ENCODE results near the gene CD82.

CD82 gene

DNA sequence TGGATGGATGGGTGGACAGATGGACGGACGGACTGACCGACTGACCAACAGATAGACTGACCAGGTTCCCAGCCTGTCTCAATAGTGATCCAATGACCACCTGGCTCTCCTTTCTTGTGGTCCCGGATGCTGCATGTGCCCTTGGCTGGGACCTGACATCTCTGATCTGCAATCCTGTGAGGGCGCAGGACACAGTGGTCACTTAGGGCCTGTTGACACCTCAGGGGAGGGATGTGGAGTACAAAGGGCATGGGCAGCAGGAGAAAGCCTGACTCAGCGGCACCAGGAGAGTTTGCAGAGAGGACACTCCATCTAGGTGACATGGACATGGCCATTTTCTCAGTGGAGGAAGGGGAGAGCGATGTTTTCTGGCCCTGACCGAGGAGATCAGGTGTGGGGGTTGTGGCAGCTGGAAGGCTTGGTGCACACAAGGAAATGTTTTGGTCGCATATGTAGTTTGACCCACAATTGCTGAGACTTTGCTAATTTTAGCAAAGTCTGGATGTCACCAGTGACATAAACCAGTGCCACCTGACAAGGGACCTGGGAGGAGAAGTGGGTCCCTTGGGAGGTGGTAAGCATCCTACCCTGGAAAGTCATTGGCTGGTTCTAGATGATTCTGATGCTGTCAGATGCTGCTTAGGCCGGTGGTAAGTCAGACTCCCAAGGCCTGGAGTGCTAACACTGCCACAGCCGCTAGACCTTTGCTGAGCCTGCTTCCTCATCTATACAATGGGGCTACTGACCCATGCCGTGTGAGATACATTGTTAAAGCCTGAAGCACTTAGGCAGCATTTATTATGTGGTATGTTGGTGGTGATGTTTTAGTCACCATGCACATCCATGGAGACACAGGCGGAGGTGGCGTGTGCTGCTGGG is 50.7 kb downstream of the CD82 start:
- DNase-seq (ENCODE audit: low read depth in 3 of 3): no peak

DNA sequence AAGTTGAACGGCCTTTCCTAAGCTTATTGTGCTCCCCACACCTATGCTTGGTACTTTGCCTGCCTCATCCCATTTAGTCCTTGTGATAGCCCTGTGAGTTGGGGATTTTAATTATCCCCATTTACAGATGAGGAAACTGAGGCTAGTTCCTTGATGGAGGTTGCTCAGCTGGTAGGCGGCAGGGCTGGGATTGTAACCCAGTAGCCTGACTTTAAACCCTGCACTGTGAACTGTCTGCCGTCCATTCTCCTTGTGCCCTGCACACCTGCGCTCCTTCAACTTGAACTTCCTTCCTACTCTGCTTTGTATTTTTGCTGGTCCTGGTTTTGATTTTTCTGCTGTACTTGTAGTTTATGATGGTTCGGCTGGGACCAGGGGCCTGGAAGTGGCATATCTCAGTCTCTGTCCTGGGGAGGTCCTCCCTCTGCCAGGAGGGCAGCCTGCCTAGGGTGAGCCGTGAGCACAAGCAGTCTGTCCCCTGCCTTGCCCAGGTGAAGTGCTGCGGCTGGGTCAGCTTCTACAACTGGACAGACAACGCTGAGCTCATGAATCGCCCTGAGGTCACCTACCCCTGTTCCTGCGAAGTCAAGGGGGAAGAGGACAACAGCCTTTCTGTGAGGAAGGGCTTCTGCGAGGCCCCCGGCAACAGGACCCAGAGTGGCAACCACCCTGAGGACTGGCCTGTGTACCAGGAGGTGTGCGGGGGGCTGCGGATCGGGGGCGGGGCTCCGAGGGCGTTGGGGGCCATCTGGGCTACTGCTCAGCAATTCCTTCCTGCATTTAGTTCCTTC is 52.4 kb downstream of the CD82 start:
- DNase-seq (ENCODE audit: low read depth in 3 of 3): no peak

DNA sequence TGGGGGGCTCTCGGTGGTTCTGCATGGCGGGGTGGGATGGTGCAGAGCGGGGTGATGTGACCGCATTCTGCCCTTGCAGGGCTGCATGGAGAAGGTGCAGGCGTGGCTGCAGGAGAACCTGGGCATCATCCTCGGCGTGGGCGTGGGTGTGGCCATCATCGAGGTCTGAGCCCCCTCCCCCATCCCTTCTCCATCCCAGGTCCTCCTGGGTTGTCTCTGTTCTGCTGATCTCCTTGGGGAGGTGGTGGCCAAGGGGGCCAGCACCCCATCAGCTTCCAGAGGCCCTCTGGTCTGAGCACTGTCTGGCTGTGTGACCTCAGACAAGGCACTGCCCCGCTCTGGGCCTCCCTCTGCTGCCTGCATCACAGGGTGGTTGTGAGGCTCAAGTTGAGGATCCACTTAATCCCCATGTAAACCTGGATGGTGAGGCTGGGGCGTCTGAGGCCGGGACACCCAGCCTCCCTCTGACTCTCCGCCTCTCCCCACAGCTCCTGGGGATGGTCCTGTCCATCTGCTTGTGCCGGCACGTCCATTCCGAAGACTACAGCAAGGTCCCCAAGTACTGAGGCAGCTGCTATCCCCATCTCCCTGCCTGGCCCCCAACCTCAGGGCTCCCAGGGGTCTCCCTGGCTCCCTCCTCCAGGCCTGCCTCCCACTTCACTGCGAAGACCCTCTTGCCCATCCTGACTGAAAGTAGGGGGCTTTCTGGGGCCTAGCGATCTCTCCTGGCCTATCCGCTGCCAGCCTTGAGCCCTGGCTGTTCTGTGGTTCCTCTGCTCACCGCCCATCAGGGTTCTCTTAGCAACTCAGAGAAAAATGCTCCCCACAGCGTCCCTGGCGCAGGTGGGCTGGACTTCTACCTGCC is 53.3 kb downstream of the CD82 start:
- no peak for DNase-seq (ENCODE audit: low read depth in 3 of 3)

DNA sequence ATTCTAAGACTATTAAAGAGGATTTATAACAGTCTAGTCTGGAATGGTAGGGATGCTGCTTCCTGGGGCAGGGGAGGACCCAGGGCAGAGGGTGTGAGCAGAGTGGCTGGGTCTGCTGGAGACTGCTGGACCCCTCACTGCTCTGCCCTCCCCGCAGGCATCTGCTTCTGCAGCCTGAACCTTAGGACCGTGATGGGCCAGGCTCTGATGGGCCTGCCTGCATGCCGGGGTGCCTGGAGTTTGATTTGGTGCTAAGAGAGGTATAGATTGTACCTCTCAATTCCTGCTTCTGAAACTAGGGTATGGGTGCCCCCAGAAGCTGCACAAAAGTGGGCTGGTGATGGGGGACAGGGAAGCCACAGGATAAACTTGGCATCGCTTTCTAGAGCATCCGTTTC is 54.9 kb downstream of the CD82 start:
- DNase-seq (ENCODE audit: low read depth in 3 of 3): no peak

DNA sequence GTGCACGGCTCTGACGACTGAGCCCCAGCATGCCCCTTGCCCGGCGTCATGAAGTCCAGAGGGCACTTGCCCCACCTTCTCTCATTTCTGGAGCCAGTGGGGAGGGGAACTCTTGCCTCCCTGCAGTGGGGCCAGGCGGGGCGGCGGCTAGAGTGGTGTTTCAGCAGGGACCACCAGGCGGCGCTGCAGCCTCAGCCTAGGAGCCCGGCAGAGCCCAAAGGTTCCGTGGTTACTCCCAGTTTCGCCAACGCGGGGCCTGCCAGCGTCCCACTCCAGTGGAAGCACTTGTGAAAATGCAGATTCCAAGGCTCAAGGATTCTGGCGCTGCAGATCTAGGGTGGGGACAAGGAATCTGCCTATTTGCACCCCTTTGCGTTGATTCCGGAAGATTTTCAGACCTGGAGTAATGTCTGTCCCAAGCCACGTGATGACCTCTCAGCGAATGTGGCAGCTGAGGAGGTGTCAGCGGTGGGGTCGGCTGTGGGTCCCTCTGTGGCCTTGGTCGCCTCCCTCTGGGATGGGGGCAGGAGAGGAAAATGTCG is 55.7 kb downstream of the CD82 start:
- no peak for DNase-seq (ENCODE audit: low read depth in 3 of 3)

DNA sequence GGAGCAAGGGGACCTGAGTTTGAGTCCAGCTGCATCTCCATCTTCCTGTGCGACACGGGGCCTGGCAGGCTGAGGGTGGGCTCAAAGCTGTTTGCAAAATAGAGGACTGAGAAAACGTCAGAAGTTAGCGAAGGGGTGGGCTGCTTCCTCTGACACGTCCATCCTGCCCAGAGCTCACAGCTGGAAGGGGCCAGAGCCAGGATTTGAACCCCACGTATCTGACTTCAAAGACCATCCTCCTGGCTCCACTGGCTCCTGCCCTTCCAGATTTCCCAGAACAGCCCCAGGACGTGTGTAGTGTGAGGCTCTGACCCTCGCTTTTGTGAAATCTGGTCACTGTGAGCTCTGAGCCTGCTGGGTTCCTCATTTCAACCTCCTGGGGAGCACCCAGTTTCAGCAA is 56.3 kb downstream of the CD82 start:
- DNase-seq (ENCODE audit: low read depth in 3 of 3): no peak

DNA sequence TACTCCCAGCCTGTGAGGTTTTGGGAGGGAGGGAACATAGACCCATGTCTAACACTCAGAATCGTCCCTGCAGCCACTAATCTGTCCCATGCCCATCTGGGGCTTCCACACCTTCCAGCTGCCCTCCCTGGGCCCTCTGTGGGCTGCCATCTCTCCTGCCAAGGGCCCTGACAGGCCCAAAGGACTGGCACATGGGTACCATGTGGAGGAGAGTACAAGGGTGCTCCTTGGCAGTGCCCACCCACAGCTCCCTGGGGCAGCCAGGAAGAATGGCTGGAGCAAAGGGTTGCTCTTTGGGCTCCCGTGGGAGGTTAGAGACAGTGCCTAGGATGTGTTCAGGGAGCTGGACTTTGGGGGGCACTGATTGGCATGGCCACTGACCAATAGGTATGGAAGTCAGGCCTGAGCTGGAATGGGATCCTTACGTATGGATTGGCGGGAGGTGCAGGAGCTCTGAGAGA is 56.8 kb downstream of the CD82 start:
- no peak for DNase-seq (ENCODE audit: low read depth in 3 of 3)

DNA sequence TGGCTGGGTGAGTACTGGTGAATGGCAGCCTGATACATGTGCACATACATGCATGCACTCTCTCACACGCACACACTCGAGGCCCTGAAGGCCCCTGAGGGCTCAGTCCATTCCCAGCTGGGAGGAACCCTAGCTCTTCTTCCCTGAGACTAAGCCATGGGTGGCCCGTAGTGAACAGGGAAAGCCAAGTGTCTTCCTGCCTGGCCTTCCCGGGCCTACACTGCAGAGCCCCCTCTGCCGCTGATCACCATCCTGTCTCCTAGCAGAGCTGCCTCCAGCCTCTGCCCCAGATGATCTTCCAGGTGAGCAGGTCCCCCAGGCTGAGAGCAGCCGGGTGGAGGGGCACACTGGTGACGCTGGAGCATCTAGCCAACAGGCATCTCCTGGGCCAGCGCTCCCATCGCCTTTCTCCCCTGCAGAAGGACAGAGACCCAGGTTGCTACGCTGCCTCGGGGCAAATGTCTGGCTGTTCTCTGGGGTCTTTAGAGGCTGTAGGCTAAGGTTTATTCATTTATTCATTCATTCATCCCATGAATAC is 57.3 kb downstream of the CD82 start:
- DNase-seq (ENCODE audit: low read depth in 3 of 3): no peak

DNA sequence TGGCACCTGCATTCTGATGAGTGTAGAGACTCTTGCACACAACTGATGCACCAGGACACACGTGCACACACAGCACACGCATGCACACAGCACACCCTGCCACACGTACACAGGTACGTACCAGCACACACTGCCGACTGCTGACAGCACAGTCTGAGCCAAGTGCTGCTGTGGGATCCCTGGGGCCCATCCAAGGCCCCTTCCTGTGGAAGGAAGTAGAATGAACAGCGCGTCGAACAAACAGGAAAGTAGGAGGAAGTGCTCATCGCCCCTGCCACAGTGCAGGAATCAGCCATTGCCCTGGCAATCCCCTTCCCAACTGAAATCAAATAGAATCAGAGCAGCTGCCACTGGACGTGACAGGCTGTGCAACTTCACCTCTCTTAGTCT is 57.9 kb downstream of the CD82 start:
- no peak for DNase-seq (ENCODE audit: low read depth in 3 of 3)

DNA sequence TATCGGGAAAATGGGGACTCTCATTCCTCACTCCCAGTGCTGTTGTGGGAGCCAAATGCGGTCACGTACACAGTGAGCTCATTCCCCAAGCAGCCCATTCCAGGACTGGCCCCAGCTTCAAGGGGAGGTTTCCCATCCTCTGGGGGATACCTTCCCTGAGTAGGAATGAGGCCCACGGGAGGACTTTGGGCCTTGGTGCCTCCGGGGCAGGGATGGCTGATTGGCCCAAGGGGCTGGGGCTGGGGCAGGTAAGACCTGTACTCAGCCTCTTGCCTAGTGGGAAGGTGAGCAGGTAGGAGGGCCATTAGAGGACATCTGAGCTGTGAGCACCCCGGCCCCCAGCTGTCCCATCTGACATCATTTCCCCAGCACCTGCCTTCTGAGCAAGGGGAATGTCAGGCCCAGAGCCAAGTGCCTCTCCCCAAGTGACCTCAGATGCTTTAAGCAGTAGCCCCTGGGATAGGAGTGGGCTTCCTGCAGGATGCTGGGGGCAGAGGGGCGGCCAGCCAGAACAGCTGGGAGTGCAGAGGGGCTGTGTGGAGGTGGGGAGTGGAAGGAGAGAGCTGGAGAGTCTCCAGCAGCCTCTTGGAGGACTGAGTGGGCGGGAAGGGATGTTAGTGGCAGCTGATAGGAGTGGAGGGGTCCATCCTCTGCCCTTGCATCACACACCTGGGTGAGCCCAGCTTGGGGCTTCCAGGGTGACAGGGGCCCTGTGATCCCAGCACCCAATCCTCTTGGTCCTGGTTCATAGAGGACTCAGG is 58.4 kb downstream of the CD82 start:
- DNase-seq (ENCODE audit: low read depth in 3 of 3): no peak

DNA sequence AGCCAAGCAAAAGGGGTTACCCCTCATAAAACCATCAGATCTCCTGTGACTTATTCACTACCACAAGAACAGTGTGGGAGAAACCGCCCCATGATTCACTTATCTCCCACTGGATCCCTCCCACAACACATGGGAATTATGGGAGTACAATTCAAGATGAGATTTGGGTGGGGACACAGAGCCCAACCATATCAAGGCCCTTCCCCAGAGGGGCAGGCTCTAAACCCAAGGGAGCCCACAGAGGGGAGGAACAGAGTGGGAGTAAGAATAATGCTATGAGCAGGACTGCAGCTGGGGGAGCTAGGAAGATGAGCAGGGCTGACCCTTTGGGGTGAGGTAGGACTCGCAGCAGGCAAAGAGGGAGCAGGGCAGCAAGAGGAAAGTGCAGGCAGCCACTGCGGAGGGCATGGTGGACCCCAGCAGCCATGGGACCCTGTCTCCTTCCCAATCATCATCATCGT is 59.3 kb downstream of the CD82 start:
- no peak for DNase-seq (ENCODE audit: low read depth in 3 of 3)

DNA sequence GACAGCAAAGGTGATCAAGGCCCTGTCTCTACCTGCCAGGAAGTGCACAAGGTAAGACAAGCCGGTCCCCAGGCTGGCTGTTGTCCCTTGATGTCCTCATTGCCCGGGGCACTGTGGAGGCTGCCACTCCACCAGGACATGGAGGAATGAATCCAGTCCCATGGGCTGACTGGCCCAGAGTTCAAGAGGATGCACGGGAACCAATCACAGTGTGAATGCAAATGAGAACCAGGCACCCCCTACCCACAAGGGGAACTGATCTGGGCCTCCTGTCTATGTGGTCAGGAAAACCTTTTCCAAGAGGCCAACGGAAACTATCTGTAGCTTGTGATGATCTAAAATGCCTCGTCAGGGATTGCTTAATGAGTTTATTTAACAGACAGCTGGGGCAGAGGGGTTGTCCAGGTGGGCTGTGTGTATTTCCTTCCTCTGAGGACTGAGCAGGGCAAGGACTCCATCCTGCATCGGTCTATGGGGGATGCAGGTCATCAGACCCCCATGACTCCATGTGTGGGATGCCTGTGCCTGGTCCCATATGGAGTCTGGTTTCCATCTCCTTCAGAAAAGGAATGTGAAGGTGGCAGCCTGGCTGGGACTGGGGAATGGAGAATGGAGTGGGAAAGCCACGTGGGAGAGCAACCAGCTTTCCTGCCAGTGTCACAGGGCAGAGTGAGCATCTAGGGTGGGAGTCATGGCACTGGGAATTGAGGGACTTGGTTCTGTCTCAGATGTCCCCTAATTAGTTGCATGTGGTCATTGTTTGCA is 60.5 kb downstream of the CD82 start:
- DNase-seq (ENCODE audit: low read depth in 3 of 3): no peak

DNA sequence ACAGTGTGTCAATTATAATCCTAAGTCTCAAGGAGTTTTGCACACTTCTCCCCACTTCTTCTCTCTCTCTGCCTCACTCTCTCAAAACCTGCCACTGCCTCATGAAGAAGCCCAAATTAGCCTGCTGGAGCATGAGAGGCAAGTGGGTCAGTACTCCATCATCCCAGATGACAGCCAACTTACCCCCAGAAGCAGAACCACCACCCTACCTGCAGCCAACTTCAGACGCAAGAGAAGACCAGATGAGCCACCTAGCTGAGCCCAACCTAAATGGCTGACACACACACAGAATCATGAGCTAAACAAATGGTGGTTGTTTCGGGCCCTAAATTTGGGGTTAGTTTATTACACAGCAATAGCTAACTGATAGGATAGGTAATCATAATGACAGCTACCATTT is 61.2 kb downstream of the CD82 start:
- no peak for DNase-seq (ENCODE audit: low read depth in 3 of 3)

DNA sequence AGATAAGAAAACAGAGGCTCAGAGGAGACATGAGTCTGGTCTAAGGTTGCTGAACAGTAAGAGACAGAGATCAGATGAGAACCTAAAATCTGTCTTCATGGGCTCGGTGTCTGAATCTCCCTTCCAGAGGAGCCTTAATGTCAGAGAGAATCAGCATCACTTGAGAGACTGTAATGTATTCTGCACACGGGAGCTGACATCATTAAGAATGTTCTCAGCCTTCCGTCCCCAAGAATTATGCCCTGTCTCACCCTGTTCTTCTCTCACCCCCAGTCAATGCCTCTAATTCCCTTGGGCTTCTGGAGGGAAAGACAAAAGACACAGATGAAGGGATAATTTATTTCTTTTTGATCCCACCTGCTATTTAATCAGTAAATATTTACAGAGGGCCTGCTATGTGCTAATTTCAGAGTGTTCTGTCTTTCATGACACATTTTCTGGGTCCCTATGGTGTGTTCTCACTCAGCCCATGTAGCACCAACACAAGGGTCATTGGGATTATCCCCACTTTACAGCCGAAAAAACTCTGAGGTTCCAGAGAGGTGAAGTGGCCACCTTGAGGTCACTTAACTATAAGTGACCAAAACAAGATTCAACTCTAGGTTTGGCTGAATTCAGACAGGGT is 61.8 kb downstream of the CD82 start:
- no peak for DNase-seq (ENCODE audit: low read depth in 3 of 3)

DNA sequence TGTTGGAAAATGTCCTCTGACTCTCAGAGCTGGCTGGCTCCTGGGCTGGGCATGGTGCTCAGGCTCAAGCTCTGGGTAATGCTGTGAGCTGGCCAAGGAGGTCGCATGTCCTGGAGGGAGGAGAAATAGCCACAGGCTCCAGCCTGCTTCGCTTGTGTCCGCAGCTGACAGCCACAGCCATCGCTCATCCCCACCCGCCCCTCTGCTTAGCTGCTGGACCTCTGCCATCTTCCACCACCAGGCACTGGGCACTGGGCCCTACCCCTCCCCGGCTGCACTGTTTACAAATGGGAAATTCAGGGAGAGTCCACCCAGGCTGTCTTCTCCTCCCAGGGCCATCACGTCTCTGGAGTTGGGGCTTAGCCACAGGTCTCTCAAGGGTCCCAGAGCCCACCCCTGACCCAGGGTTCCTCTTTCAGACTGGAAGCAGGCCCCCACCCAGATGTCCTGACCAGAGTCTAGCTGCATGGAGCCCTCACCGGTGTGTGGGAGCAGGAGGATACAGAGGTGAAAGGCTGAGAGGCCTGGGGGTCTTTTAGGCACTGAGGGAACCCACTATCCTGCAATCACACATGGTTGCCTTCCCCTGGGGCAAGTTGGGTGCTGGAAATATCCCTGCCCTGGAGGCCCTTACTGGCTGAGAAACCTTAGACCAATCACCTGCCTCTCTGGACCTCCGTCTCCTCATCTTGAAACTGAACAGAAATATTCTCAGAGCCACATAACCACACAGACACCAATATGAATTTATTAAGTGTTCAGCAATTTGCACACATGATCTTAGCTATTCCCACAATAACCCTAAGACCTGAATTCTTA is 62.7 kb downstream of the CD82 start:
- DNase-seq (ENCODE audit: low read depth in 3 of 3): no peak

DNA sequence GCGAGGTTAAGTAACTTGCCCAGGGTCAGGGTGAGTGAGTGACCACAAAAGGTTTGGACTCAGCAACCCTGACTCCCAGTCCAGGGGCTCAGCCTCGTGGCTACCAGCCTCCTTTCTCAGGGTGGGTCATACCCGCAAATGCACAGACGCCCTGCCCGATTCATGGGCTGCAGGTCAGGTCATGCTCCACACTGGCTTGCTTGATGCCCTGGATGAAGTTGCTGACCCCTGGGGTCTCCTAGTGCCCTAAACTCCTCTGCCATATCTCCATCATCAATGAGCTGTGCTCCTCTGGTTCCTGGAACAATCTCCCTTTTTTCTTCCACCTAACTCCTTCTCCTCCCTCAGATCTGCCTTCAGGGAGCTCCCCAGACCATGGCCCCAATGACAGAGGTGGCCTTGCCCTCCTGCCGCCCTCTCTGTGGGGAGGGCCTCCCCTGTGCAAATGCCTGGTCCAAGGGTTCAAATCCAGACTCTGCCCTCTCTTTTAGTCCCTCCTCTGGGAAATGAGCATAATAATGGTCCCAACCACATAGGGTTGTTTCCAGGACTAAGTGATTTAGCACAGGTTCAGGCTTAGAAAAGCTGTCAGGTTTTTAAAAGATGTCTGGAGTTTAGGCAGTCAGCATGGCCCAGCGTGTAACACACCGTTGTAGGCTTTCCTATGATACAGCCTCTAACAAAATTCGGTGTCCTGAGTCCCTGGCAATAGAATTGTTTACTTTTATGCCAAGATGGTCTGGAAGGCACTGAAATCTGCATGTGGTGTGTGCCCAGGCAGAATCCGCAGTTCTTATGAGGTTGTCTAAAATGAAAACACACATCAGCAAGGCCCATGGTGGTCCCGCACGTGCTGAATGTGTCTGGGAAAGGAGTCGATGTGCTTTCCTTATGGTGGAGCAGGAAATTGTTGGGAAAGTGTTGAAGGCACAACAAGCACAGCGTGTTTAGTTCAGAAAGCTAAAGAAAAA is 63.6 kb downstream of the CD82 start:
- no peak for DNase-seq (ENCODE audit: low read depth in 3 of 3)

DNA sequence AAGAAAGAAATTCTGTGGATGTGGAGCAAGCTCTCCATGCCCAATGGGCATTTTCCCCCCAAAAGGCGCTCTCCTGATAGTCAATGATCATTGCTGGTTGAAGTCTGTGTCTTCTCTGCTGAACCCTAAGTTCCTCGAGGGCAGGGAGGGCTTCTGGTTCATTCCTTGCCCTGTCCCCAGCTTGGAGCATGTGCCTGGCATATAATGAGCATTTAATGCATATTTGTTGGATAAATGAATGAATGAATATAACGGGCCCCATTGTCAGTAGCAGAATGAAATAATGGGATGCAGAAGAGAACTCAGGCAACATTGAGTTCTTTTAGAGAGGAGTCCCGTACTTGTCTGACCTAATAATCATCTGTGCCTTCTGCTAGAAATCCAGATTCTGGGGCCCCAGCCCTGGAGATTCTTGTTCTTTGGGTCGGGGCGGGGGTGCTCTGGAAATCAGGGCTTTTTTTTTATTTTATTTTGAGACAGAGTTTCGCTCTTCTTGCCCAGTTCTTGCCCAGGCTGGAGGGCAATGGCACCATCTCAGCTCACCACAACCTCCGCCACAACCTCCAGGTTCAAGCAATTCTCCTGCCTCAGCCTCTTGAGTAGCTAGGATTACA is 64.4 kb downstream of the CD82 start:
- DNase-seq (ENCODE audit: low read depth in 3 of 3): no peak
